CD4-positive, alpha-beta T cell treated with Interleukin-6 for 4 hours (primary cell): ENCODE measurements around the gene FHIT.

ENCODE experiments used
- DNase-seq: peaks from one replicate; pipeline ENCODE4 v3.0.0-alpha.2; 2020; ENCODE audit warnings: mixed read lengths

FHIT gene

GRCh38 chr3:60809857-60810610 lies 441.2 kb downstream of the FHIT start:
- DNase-seq, result no peak

GRCh38 chr3:60803216-60804173 lies 447.8 kb downstream of the FHIT start:
- no peak for DNase-seq

- no peak for DNase-seq
These were observed 449.9 kb downstream of the FHIT start for GRCh38 chr3:60801307-60801706.

GRCh38 chr3:60798456-60798855 lies 452.8 kb downstream of the FHIT start:
- no peak for DNase-seq

GRCh38 chr3:60792249-60792852 lies 458.9 kb downstream of the FHIT start:
- no peak for DNase-seq

- DNase-seq, result no peak
These were observed 463.1 kb downstream of the FHIT start for GRCh38 chr3:60788185-60788584.

- no peak for DNase-seq
These were observed 469.3 kb downstream of the FHIT start for GRCh38 chr3:60781935-60782334.

- DNase-seq, result no peak
These were observed 471.6 kb downstream of the FHIT start for GRCh38 chr3:60779637-60780036.

- DNase-seq, result no peak
These were observed 475.3 kb downstream of the FHIT start for GRCh38 chr3:60775985-60776384.

GRCh38 chr3:60774617-60775016 lies 476.6 kb downstream of the FHIT start:
- DNase-seq, result no peak

GRCh38 chr3:60772584-60772983 lies 478.7 kb downstream of the FHIT start:
- DNase-seq, result no peak

- DNase-seq, result no peak
These were observed 479.5 kb downstream of the FHIT start for GRCh38 chr3:60771766-60772165.

- DNase-seq, result no peak
These were observed 480.7 kb downstream of the FHIT start for GRCh38 chr3:60770532-60770931.

GRCh38 chr3:60767536-60767935 lies 483.7 kb downstream of the FHIT start:
- no peak for DNase-seq

- no peak for DNase-seq
These were observed 485.5 kb downstream of the FHIT start for GRCh38 chr3:60765776-60766175.

GRCh38 chr3:60764870-60765269 lies 486.4 kb downstream of the FHIT start:
- no peak for DNase-seq

GRCh38 chr3:60760145-60760544 lies 491.1 kb downstream of the FHIT start:
- no peak for DNase-seq

- DNase-seq, result no peak
These were observed 491.8 kb downstream of the FHIT start for GRCh38 chr3:60759439-60759838.

- DNase-seq, result no peak
These were observed 492.4 kb downstream of the FHIT start for GRCh38 chr3:60758831-60759230.

- no peak for DNase-seq
These were observed 493.1 kb downstream of the FHIT start for GRCh38 chr3:60758171-60758570.

GRCh38 chr3:60757724-60758123 lies 493.5 kb downstream of the FHIT start:
- no peak for DNase-seq

- DNase-seq, result no peak
These were observed 494.8 kb downstream of the FHIT start for GRCh38 chr3:60756241-60757030.

GRCh38 chr3:60755094-60755493 lies 496.2 kb downstream of the FHIT start:
- no peak for DNase-seq
